ENCODE measurements around the gene CLIC5.

- TF ChIP-seq CTCF (IDR thresholded peaks at IDR 0.05; ENCODE audit: poor library complexity, severe bottlenecking): no peak
- TF ChIP-seq POLR2AphosphoS5 (IDR thresholded peaks at IDR 0.05): no peak
- no peak for TF ChIP-seq EP300 (conservative IDR thresholded peaks at IDR 0.05; ENCODE audit: poor library complexity, severe bottlenecking)
- TF ChIP-seq RAD21 (conservative IDR thresholded peaks at IDR 0.05): no peak
- no peak for TF ChIP-seq EZH2 (IDR thresholded peaks at IDR 0.05; ENCODE audit: borderline replicate concordance, insufficient read depth, low read length, poor library complexity, severe bottlenecking)
- TF ChIP-seq SMC3 (conservative IDR thresholded peaks at IDR 0.05; ENCODE audit: poor library complexity): no peak
- no peak for TF ChIP-seq REST (IDR thresholded peaks at IDR 0.05; ENCODE audit: borderline replicate concordance)
Observed at GRCh38 chr6:45951321-45952167, 64.1 kb downstream of the CLIC5 start.
